K562 (cell line): Measurements from ENCODE around the gene ZBTB9. TPM values are rescaled to one million over a fixed set of nuclear protein-coding genes. Genes with fewer than 3 reads are reported as not detected.

Source experiments
- BCOR ChIP-seq: fragments of 450-650 bp; IDR thresholded peaks from 2 replicates; pipeline ENCODE4 v1.6.1; 2016
- CAMTA2 ChIP-seq: fragments of 250-450 bp; sonication (Bioruptor Pico); conservative IDR thresholded peaks from 2 replicates; pipeline ENCODE4 v1.5.1; 2022
- CHD2 ChIP-seq: IDR thresholded peaks from 2 replicates; pipeline ENCODE4 v1.6.1; 2011; ENCODE audit warnings: low read depth, low read length
- CSDE1 ChIP-seq, 2 experiments: fragments of 450-650 bp; IDR thresholded peaks; 2 replicates each; pipeline ENCODE4 v1.6.1; 2016; ENCODE audit warnings: mild to moderate bottlenecking in 1 of 2
- ETV1 ChIP-seq: fragments of 450-650 bp; conservative IDR thresholded peaks from 2 replicates; pipeline ENCODE4 v1.6.1; 2016; ENCODE audit warnings: missing genetic modification characterization, control low read depth, low read depth, missing compliant biosample characterization
- HNRNPH1 ChIP-seq: fragments of 200-400 bp; formaldehyde crosslinking; optimal IDR thresholded peaks from 2 replicates; pipeline ENCODE3; 2017; ENCODE audit warnings: low read depth, mild to moderate bottlenecking, low read length, moderate library complexity
- KAT7 ChIP-seq: sonication (generic); formaldehyde crosslinking; IDR thresholded peaks from 2 replicates; pipeline ENCODE4 v1.8.0; 2022; ENCODE audit warnings: missing genetic modification reagents, mild to moderate bottlenecking, borderline replicate concordance
- KLF1 ChIP-seq: fragments of 450-650 bp; IDR thresholded peaks from 2 replicates; pipeline ENCODE4 v1.6.1; 2016; ENCODE audit warnings: missing genetic modification characterization, missing compliant biosample characterization
- MED1 ChIP-seq: sonication (generic); formaldehyde crosslinking; IDR thresholded peaks from 2 replicates; pipeline ENCODE4 v1.8.1; 2023; ENCODE audit warnings: missing genetic modification reagents, borderline replicate concordance
- MYBL2 ChIP-seq, 2 experiments: fragments of 450-650 bp in 1 of 2; sonication (generic) in 1 of 2; formaldehyde crosslinking in 1 of 2; IDR thresholded peaks; 2 replicates each; pipeline versions ENCODE4 v1.6.1 to v1.8.1; 2017 to 2022; ENCODE audit warnings: borderline replicate concordance in 1 of 2, inconsistent platforms in 1 of 2, low read depth in 1 of 2, mild to moderate bottlenecking in 1 of 2, missing genetic modification reagents in 1 of 2, moderate library complexity in 1 of 2
- NFRKB ChIP-seq: fragments of 450-650 bp; IDR thresholded peaks from 2 replicates; pipeline ENCODE4 v1.6.1; 2016; ENCODE audit warnings: low read depth
- PHB ChIP-seq: fragments of 250-450 bp; sonication (Bioruptor Pico); IDR thresholded peaks from 2 replicates; pipeline ENCODE4 v1.5.0; 2021
- POLR3G ChIP-seq: IDR thresholded peaks from 2 replicates; pipeline ENCODE4 v1.6.1; 2011; ENCODE audit not compliant: insufficient read length, insufficient replicate concordance; ENCODE audit errors: extremely low read depth
- SIRT6 ChIP-seq: IDR thresholded peaks from one replicate; pipeline ENCODE4 v1.6.1; 2012; ENCODE audit warnings: low read depth, mild to moderate bottlenecking, control low read depth, inconsistent platforms, low read length, moderate library complexity
- SMARCC2 ChIP-seq: fragments of 450-650 bp; IDR thresholded peaks from 2 replicates; pipeline ENCODE4 v1.6.1; 2017; ENCODE audit warnings: antibody characterized with exemption, moderate library complexity, mild to moderate bottlenecking, low read depth
- TAL1 ChIP-seq: fragments of 450-650 bp; IDR thresholded peaks from 2 replicates; pipeline ENCODE4 v1.6.1; 2016; ENCODE audit warnings: mild to moderate bottlenecking
- TSC22D4 ChIP-seq: fragments of 450-650 bp; IDR thresholded peaks from 2 replicates; pipeline ENCODE4 v1.6.1; 2016; ENCODE audit warnings: missing genetic modification characterization, missing biosample characterization, control low read depth
- ZBTB49 ChIP-seq: sonication (generic); formaldehyde crosslinking; IDR thresholded peaks from 2 replicates; pipeline ENCODE4 v1.8.0; 2022; ENCODE audit warnings: missing genetic modification reagents, mild to moderate bottlenecking, borderline replicate concordance
- ZNF253 ChIP-seq: fragments of 250-450 bp; sonication (Bioruptor Pico); conservative IDR thresholded peaks from 2 replicates; pipeline ENCODE4 v1.6.1; 2021; ENCODE audit warnings: mild to moderate bottlenecking
- ZNF282 ChIP-seq: sonication (generic); formaldehyde crosslinking; IDR thresholded peaks from 2 replicates; pipeline ENCODE4 v1.8.1; 2023; ENCODE audit warnings: missing genetic modification reagents
- ZNF668 ChIP-seq: fragments of 250-450 bp; sonication (Bioruptor Pico); IDR thresholded peaks from 2 replicates; pipeline ENCODE4 v1.8.0; 2022; ENCODE audit warnings: mild to moderate bottlenecking, inconsistent platforms
- polyA plus RNA-seq, 8 experiments: library from polyadenylated mRNA; depleted of rRNA in 4 of 8; stranded (reverse) in 5 of 8; unstranded in 3 of 8; fragments of >200 nt; fragmentation: Nextera tagmentation in 2 of 8; fragmentation: Illumina TruSeq in 1 of 8; extraction: Ambion mirVana in 2 of 8; extraction: Trizol in 1 of 8; gene quantifications; 2 replicates each; pipeline versions ENCODE4 v1.2.1 to v1.2.3, GENCODE V29; 2011 to 2014; ENCODE audit warnings: inconsistent platforms in 1 of 8, missing spikeins in 1 of 8
- total RNA-seq, 7 experiments: library from RNA; depleted of rRNA in 6 of 7; stranded (reverse); fragments of >200 nt in 6 of 7; fragmentation: Illumina TruSeq in 2 of 7; extraction: Trizol in 2 of 7; gene quantifications; 2 replicates each; pipeline versions ENCODE4 v1.2.1 to v1.2.3, GENCODE V29; 2011 to 2021; ENCODE audit warnings: low replicate concordance in 1 of 7
- TF ChIP-seq, protein P1 (sequence below): fragments of 250-450 bp; sonication (Bioruptor Pico); IDR thresholded peaks from 2 replicates; pipeline ENCODE4 v1.8.0; 2021; ENCODE audit warnings: moderate library complexity, mild to moderate bottlenecking, inconsistent platforms
- TF ChIP-seq, protein P2 (sequence below): sonication (generic); formaldehyde crosslinking; IDR thresholded peaks from 2 replicates; pipeline ENCODE4 v1.8.1; 2023; ENCODE audit warnings: mild to moderate bottlenecking, missing genetic modification reagents
- TF ChIP-seq, protein P3 (sequence below): fragments of 450-650 bp; IDR thresholded peaks from one replicate; pipeline ENCODE4 v1.6.1; 2018; ENCODE audit warnings: mild to moderate bottlenecking, moderate library complexity; ENCODE audit not compliant: partially characterized antibody

The ZBTB9 gene
- total and polyA plus RNA-seq, 9 of the 15 experiments (the other 6 are each of a cell fraction or from before 2014, with no cell fraction given): 1.9 to 19.5 (median 10.4) TPM

GRCh38 chr6:33418690-33419291 is 35.6 kb upstream of the ZBTB9 start (continued):
- TF ChIP-seq, protein P1, sequence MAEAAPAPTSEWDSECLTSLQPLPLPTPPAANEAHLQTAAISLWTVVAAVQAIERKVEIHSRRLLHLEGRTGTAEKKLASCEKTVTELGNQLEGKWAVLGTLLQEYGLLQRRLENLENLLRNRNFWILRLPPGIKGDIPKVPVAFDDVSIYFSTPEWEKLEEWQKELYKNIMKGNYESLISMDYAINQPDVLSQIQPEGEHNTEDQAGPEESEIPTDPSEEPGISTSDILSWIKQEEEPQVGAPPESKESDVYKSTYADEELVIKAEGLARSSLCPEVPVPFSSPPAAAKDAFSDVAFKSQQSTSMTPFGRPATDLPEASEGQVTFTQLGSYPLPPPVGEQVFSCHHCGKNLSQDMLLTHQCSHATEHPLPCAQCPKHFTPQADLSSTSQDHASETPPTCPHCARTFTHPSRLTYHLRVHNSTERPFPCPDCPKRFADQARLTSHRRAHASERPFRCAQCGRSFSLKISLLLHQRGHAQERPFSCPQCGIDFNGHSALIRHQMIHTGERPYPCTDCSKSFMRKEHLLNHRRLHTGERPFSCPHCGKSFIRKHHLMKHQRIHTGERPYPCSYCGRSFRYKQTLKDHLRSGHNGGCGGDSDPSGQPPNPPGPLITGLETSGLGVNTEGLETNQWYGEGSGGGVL (CRISPR knock-in tag): no peak
- no peak for TF ChIP-seq ZNF253 (CRISPR knock-in tag)
- no peak for TF ChIP-seq ZNF668 (CRISPR knock-in tag)
- TF ChIP-seq HNRNPH1: no peak
- TF ChIP-seq CSDE1 (IDR thresholded peaks at IDR 0.05): 0 out of 4 replicates have a peak, but pooled peaks of 1 of the 2 experiments have one; percentile 29
- no peak for TF ChIP-seq POLR3G
- TF ChIP-seq ETV1 (tag): 0 out of 2 replicates have a peak, but pooled peaks have one; percentile 18
- TF ChIP-seq MED1 (CRISPR knock-in tag): no peak
- no peak for TF ChIP-seq SIRT6
- 0 out of 2 replicates have a peak, but pooled peaks have one; percentile 21 for TF ChIP-seq ZBTB49 (CRISPR knock-in tag)
- TF ChIP-seq SMARCC2: no peak
- no peak for TF ChIP-seq KAT7
- TF ChIP-seq NFRKB: peak; percentile 98
- TF ChIP-seq TSC22D4 (tag): no peak
- TF ChIP-seq, protein P2, sequence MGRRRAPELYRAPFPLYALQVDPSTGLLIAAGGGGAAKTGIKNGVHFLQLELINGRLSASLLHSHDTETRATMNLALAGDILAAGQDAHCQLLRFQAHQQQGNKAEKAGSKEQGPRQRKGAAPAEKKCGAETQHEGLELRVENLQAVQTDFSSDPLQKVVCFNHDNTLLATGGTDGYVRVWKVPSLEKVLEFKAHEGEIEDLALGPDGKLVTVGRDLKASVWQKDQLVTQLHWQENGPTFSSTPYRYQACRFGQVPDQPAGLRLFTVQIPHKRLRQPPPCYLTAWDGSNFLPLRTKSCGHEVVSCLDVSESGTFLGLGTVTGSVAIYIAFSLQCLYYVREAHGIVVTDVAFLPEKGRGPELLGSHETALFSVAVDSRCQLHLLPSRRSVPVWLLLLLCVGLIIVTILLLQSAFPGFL (CRISPR knock-in tag): no peak
- TF ChIP-seq PHB (CRISPR knock-in tag): no peak
- TF ChIP-seq KLF1 (tag): no peak
- TF ChIP-seq CHD2: no peak
- no peak for TF ChIP-seq BCOR
- TF ChIP-seq, protein P3, sequence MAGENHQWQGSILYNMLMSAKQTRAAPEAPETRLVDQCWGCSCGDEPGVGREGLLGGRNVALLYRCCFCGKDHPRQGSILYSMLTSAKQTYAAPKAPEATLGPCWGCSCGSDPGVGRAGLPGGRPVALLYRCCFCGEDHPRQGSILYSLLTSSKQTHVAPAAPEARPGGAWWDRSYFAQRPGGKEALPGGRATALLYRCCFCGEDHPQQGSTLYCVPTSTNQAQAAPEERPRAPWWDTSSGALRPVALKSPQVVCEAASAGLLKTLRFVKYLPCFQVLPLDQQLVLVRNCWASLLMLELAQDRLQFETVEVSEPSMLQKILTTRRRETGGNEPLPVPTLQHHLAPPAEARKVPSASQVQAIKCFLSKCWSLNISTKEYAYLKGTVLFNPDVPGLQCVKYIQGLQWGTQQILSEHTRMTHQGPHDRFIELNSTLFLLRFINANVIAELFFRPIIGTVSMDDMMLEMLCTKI: no peak
- TF ChIP-seq CAMTA2: no peak
- TF ChIP-seq MYBL2 (IDR thresholded peaks at IDR 0.05; ENCODE audit: low read depth): no peak
- TF ChIP-seq MYBL2 (CRISPR knock-in tag; IDR thresholded peaks at IDR 0.05; ENCODE audit: borderline replicate concordance): no peak
- no peak for TF ChIP-seq ZNF282 (CRISPR knock-in tag)
- no peak for TF ChIP-seq TAL1
